ENCODE measurements around the gene CRIM1. TPM values are rescaled to one million over a fixed set of nuclear protein-coding genes. Genes with fewer than 3 reads are reported as not detected.

CRIM1 gene
- total RNA-seq, 1 experiment from 2014 or later, result 46.5 TPM

DNA sequence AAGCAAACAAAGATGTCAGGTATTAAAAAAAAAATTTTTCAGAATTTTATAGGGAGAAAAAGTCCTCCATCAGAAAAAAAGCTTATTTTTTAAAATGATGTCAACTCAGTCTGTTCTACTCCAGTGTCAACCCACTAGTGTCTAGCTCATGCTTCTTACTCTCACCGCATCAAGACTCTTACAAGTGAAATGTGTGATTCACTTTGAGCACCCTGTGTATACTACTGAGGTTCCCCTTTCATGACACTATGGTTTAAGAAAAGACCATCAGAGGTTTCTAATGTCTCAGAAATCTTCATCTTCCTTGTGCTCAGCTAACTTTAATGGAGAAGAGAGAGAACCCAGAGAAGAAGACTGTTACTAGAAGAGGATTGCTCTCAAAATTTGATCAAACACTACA is 199.0 kb downstream of the CRIM1 start:
- Histone ChIP-seq H3K4me3 (ENCODE audit: low read depth, low read length, poor library complexity, severe bottlenecking) (no peak overlapping the region), H3K36me3 (ENCODE audit: insufficient read depth, low read length, poor library complexity, severe bottlenecking) (peaks cover 42% of the 10 kb centered on the region), H3K27me3 (replicated peaks; ENCODE audit: insufficient read depth, low read depth, low read length, poor library complexity) (no peaks in the 10 kb centered on the region), H3K27ac (ENCODE audit: low read depth, low read length, poor library complexity, severe bottlenecking) (no peak overlapping the region), H3K9me3 (ENCODE audit: low read depth, low read length, poor library complexity, severe bottlenecking) (no peaks in the 10 kb centered on the region), H3K4me1 (ENCODE audit: insufficient read depth, low read length, poor library complexity, severe bottlenecking) (peaks cover 7% of the 10 kb centered on the region)
- TF ChIP-seq, protein P1, sequence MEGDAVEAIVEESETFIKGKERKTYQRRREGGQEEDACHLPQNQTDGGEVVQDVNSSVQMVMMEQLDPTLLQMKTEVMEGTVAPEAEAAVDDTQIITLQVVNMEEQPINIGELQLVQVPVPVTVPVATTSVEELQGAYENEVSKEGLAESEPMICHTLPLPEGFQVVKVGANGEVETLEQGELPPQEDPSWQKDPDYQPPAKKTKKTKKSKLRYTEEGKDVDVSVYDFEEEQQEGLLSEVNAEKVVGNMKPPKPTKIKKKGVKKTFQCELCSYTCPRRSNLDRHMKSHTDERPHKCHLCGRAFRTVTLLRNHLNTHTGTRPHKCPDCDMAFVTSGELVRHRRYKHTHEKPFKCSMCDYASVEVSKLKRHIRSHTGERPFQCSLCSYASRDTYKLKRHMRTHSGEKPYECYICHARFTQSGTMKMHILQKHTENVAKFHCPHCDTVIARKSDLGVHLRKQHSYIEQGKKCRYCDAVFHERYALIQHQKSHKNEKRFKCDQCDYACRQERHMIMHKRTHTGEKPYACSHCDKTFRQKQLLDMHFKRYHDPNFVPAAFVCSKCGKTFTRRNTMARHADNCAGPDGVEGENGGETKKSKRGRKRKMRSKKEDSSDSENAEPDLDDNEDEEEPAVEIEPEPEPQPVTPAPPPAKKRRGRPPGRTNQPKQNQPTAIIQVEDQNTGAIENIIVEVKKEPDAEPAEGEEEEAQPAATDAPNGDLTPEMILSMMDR (conservative IDR thresholded peaks at IDR 0.05; ENCODE audit: low read depth, low read length), result no peak
- TF ChIP-seq EZH2 (IDR thresholded peaks at IDR 0.05; ENCODE audit: borderline replicate concordance, low read depth, low read length, poor library complexity, severe bottlenecking), result no peak
- POLR2A ChIA-PET (ENCODE audit: low non-redundant PET), result no interaction called here
- intact Hi-C loops (cut with micrococcal nuclease; ENCODE audit: unreplicated experiment), result loop anchor here (10.0 kb wide), 1 partner anchor 110 kb away; no protein-coding TSS in a partner anchor
- DNase-seq (ENCODE audit: low spot score), result no peak
- CTCF ChIA-PET, result no interaction called here
- BruUV-seq (replicated peaks), result no TSS peak

DNA sequence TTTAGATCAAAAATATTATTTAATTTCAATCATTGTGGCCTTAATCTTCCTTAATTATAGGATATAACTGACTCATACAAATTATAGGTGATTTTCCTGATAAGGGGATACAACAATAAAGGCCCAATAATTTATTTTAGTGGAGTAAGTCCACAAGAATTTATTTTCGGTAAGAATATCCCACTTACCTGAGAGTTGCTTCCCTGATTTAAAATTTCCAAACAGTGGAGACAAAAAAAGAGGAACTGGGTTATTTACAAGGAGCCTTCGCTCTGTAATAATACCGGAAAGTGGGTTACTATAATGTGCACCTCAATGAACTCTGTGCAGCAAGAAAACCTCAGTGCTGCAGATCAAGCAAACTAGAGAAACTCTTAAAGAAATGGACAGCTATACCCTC is 200.2 kb downstream of the CRIM1 start:
- intact Hi-C loops (cut with micrococcal nuclease; ENCODE audit: unreplicated experiment), result loop anchor here (10.0 kb wide), 1 partner anchor 109 kb away; no protein-coding TSS in a partner anchor
- Histone ChIP-seq H3K4me1 (ENCODE audit: insufficient read depth, low read length, poor library complexity, severe bottlenecking) (peaks cover 13% of the 10 kb centered on the region), H3K36me3 (ENCODE audit: insufficient read depth, low read length, poor library complexity, severe bottlenecking) (peaks cover 32% of the 10 kb centered on the region), H3K4me3 (ENCODE audit: low read depth, low read length, poor library complexity, severe bottlenecking) (no peak overlapping the region), H3K27ac (ENCODE audit: low read depth, low read length, poor library complexity, severe bottlenecking) (no peak overlapping the region), H3K27me3 (replicated peaks; ENCODE audit: insufficient read depth, low read depth, low read length, poor library complexity) (no peaks in the 10 kb centered on the region), H3K9me3 (ENCODE audit: low read depth, low read length, poor library complexity, severe bottlenecking) (no peaks in the 10 kb centered on the region)
- POLR2A ChIA-PET (ENCODE audit: low non-redundant PET), result no interaction called here
- no peak for DNase-seq (ENCODE audit: low spot score)
- CTCF ChIA-PET, result no interaction called here
- no TSS peak for BruUV-seq (replicated peaks)
- TF ChIP-seq EZH2 (IDR thresholded peaks at IDR 0.05; ENCODE audit: borderline replicate concordance, low read depth, low read length, poor library complexity, severe bottlenecking), result no peak
- TF ChIP-seq, protein P1 (conservative IDR thresholded peaks at IDR 0.05; ENCODE audit: low read depth, low read length), result no peak

DNA sequence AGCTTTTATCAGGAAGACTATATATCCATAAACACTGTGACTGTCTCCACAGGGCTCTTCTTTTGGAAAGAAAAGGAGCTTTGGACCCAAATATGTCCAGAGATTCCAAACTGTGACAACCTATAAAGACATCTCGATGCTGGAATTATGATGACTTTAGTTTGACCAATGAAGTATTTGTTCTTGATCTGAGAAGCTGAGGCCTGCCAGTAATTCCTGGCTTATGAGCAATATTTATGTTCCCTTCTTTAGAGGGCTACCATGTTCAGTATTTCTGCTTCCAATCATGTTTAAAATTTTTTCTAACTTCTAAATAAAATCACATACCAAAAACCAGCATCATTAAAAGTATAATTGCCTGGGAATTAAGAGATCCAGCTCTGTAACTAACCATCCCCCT is 201.3 kb downstream of the CRIM1 start:
- ChIA-PET CTCF (interaction anchor here (0.5 kb wide), 1 partner anchor 11 kb away, joined by 5 read pairs; no protein-coding TSS in a partner anchor), POLR2A (ENCODE audit: low non-redundant PET) (no interaction called here)
- H3K4me3 ChIP-seq (ENCODE audit: low read depth, low read length, poor library complexity, severe bottlenecking), result no peak overlapping the region
- TF ChIP-seq, protein P1 (conservative IDR thresholded peaks at IDR 0.05; ENCODE audit: low read depth, low read length), result no peak
- TF ChIP-seq EZH2 (IDR thresholded peaks at IDR 0.05; ENCODE audit: borderline replicate concordance, low read depth, low read length, poor library complexity, severe bottlenecking), result no peak
- no TSS peak for BruUV-seq (replicated peaks)
- no peak overlapping the region for H3K27ac ChIP-seq (ENCODE audit: low read depth, low read length, poor library complexity, severe bottlenecking)
- H3K9me3 ChIP-seq (ENCODE audit: low read depth, low read length, poor library complexity, severe bottlenecking), result no peaks in the 10 kb centered on the region
- DNase-seq (ENCODE audit: low spot score), result no peak
- H3K27me3 ChIP-seq (replicated peaks; ENCODE audit: insufficient read depth, low read depth, low read length, poor library complexity), result no peaks in the 10 kb centered on the region
- intact Hi-C loops (cut with micrococcal nuclease; ENCODE audit: unreplicated experiment), result loop anchor here (10.0 kb wide), 1 partner anchor 108 kb away; no protein-coding TSS in a partner anchor
- H3K4me1 ChIP-seq (ENCODE audit: insufficient read depth, low read length, poor library complexity, severe bottlenecking), result peaks cover 24% of the 10 kb centered on the region
- peaks cover 22% of the 10 kb centered on the region for H3K36me3 ChIP-seq (ENCODE audit: insufficient read depth, low read length, poor library complexity, severe bottlenecking)

Data from A673 (cell line).